ENCODE data around the gene ZNF432.
"Not testable (repeated sequence)": the region's sequence is repeated elsewhere in the genome, so short reads cannot be mapped to it uniquely, and the experiment has no call there.

Gene ZNF432

DNA sequence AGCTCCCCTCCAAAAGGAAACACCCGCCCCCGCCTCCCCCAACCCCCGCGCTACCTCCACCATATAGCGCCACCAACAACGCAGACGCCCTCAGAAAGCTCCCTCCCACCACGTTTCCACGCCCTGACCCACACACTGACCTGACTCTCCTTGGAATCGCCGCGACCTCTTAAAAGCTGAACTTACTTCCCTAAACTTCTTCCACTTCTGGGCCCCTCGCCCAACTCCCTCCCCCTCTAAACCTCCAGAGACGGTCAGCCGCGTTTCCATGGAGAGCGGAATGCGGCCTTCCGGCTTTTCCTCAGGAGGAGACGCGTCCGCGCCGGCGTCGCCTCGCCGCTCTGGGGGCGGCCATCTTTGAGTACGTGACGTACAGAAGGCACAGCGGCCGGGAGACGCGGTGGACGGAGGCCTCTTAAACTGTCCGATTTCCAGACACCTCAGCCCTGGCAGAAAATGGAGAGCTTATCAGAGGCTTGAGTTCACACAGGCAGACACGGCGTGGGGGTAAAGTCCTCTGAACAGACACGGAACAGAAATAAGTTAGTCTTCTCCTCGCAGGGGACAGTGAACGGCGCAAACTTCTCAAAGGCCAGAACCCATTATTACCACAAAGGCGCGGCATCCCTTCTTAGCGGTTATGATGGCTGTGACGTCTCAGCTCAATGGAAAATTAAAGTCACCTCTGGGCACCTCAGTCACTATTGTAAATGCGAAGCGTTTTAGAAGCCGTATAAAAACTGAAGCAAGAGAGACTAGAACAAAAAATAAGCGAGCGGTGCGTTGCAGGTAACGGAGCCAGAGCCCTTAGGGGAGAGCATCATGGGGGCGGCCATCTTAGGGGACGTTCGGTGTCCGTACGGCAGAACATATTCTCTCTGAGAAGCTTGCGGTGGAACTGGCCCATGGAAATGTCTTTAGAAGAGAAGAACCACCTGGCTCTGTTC, at the start of gene ZNF432:
Gene ZNF432 (minus strand): TSS at position 284 of the 947 bp plus-strand sequence. CDS start 1,970 bp downstream, outside the sequence.
- H2AFZ ChIP-seq (ENCODE audit: low read depth, low read length), result peak within 1 kb of the TSS; percentile 75
- H3K27me3 ChIP-seq (ENCODE audit: insufficient read depth, low read length), result no peaks in the 10 kb centered on the region
- H3K36me3 ChIP-seq (ENCODE audit: insufficient read depth, low read length), result peaks cover 31% of the 10 kb centered on the region
- peaks cover 3% of the 10 kb centered on the region for H3K4me1 ChIP-seq (ENCODE audit: insufficient read depth, low read length)
- peaks cover 24% of the 10 kb centered on the region for H3K9me3 ChIP-seq (ENCODE audit: low read length)
- H3K4me3 ChIP-seq (ENCODE audit: low read length), result peak within 1 kb of the TSS; percentile 87

GRCh38 chr19:52096416-52096815, 47.8 kb upstream of the ZNF432 start:
- Histone ChIP-seq H3K9me3 (ENCODE audit: low read length) (peaks cover 18% of the 10 kb centered on the region), H3K36me3 (ENCODE audit: insufficient read depth, low read length) (peaks cover 18% of the 10 kb centered on the region), H3K4me1 (ENCODE audit: insufficient read depth, low read length) (peaks cover 11% of the 10 kb centered on the region), H3K4me3 (ENCODE audit: low read length) (peak overlapping the region; percentile 98), H2AFZ (ENCODE audit: low read depth, low read length) (peak overlapping the region; percentile 97)
- H3K27me3 ChIP-seq (ENCODE audit: insufficient read depth, low read length), result not testable (repeated sequence)

DNA sequence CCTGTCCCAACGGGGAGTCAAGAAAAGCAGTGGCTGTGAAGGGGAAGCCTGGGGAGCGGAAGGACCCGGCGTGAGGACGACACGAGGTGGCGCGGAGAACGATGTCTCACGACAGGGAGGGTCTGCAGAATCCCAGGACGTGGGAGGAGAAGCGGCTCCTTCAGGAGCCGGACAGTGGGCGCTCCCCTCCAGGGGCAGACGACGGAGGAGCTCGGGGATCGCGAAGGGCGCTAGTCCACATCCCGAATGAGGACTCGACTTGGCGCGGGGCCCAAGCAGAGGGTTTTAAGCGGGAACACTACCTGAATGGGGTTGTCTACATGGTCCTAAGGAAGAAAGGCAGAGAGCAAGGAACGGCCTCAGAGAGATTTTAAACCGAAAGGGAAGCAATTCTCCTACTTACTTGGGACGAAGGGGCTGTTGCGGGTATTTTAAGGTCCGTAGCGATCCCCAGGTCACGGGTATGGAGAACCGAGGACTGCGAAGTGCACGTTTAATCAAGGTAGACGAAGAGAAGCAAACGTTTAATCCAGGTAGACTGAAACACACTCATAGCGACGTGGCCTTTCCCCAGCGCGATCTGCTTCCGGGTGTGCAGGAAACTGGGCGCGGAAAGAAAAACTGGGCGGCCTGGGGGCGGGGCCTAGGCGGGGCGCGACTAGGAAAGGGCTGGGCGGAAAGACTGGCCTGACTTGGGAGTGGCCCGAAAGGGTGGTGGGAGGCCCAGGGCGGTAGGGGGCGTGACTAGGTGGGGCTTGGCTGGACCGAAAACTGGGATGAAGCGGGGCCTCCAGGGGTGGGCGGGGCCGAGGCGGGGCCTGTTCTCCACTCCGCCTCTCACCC, 46.8 kb upstream of the ZNF432 start, which contains the start of gene ZNF841:
Gene ZNF841 (minus strand): TSS at position 594 of the 843 bp plus-strand sequence. CDS start 10,964 bp downstream, outside the sequence.
- Histone ChIP-seq H3K4me1 (ENCODE audit: insufficient read depth, low read length) (peaks cover 11% of the 10 kb centered on the region), H3K9me3 (ENCODE audit: low read length) (peaks cover 22% of the 10 kb centered on the region), H3K4me3 (ENCODE audit: low read length) (peak within 1 kb of the TSS; percentile 98), H2AFZ (ENCODE audit: low read depth, low read length) (peak within 1 kb of the TSS; percentile 97), H3K36me3 (ENCODE audit: insufficient read depth, low read length) (peaks cover 22% of the 10 kb centered on the region), H3K27me3 (ENCODE audit: insufficient read depth, low read length) (no peaks in the 10 kb centered on the region)

- Histone ChIP-seq H3K4me3 (ENCODE audit: low read length) (peak overlapping the region; percentile 98), H3K27me3 (ENCODE audit: insufficient read depth, low read length) (no peaks in the 10 kb centered on the region), H2AFZ (ENCODE audit: low read depth, low read length) (peak overlapping the region; percentile 97), H3K4me1 (ENCODE audit: insufficient read depth, low read length) (peaks cover 11% of the 10 kb centered on the region), H3K9me3 (ENCODE audit: low read length) (peaks cover 28% of the 10 kb centered on the region), H3K36me3 (ENCODE audit: insufficient read depth, low read length) (peaks cover 29% of the 10 kb centered on the region)
These were observed 46.0 kb upstream of the ZNF432 start for GRCh38 chr19:52094526-52095130.

DNA sequence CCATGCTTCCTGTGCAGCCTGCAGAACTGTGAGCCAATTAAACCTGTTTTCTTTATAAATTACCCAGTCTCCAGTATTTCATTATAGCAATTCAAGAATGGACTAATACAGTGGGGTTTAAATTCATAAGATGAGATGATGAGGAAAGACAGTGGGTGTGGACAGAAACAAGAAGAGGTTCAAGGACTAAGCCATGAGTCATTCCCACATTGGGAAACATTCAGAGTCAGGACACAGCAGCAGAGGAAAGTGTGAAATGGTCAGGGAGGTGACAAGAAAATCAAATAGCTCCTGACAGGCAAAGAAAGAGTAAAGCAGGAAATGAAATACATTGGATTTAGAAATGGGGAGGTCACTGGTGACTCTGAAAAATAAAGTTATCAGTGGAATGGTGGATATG, 37.8 kb upstream of the ZNF432 start:
- Histone ChIP-seq H3K4me1 (ENCODE audit: insufficient read depth, low read length) (no peaks in the 10 kb centered on the region), H3K36me3 (ENCODE audit: insufficient read depth, low read length) (peaks cover 80% of the 10 kb centered on the region), H3K4me3 (ENCODE audit: low read length) (no peak overlapping the region), H3K9me3 (ENCODE audit: low read length) (peaks cover 66% of the 10 kb centered on the region), H2AFZ (ENCODE audit: low read depth, low read length) (no peak overlapping the region), H3K27me3 (ENCODE audit: insufficient read depth, low read length) (no peaks in the 10 kb centered on the region)

DNA sequence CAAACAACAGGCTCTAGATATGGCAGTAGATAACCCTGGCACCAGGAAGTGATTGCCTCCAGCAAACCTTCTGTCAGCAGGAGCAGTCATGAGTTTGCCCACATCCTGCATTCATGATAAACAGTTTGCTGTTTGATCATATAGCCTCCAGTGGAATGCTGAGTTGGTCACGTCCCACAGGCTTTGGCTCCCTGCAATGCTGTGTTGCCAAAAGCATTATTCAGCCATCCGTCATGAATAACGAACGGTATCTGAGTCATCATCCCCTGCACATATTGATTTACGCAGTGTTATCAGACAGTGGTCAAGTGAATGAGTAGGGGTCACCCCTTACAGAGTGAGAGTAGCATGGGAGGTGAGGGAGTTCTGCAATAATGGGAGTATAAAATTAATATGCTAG, 21.9 kb upstream of the ZNF432 start:
- H3K4me1 ChIP-seq (ENCODE audit: insufficient read depth, low read length), result no peaks in the 10 kb centered on the region
- H3K27me3 ChIP-seq (ENCODE audit: insufficient read depth, low read length), result no peaks in the 10 kb centered on the region
- peaks cover 76% of the 10 kb centered on the region for H3K9me3 ChIP-seq (ENCODE audit: low read length)
- H3K4me3 ChIP-seq (ENCODE audit: low read length), result no peak overlapping the region
- H2AFZ ChIP-seq (ENCODE audit: low read depth, low read length), result no peak overlapping the region
- peaks cover 77% of the 10 kb centered on the region for H3K36me3 ChIP-seq (ENCODE audit: insufficient read depth, low read length)

DNA sequence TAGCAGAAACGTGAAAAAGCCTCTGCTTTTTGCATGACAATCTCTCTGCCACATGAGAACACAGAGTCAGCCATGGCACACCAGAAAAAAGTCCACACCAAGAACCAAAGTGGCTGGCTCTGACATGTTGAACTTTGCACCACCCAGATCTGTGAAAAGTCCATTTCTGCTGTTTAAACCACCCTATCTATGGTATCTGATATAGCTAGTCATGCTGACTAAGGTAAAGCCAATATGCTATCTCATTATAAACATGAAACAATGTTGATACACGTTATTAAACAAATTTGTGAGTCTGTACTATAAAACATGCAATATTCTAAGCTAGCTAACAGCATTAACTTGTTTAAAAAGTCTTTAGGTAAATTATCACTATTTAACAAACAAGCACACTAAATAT, 21.0 kb upstream of the ZNF432 start:
- Histone ChIP-seq H3K4me3 (ENCODE audit: low read length) (no peak overlapping the region), H3K36me3 (ENCODE audit: insufficient read depth, low read length) (peaks cover 77% of the 10 kb centered on the region), H3K9me3 (ENCODE audit: low read length) (peaks cover 76% of the 10 kb centered on the region), H2AFZ (ENCODE audit: low read depth, low read length) (no peak overlapping the region), H3K27me3 (ENCODE audit: insufficient read depth, low read length) (no peaks in the 10 kb centered on the region), H3K4me1 (ENCODE audit: insufficient read depth, low read length) (no peaks in the 10 kb centered on the region)

DNA sequence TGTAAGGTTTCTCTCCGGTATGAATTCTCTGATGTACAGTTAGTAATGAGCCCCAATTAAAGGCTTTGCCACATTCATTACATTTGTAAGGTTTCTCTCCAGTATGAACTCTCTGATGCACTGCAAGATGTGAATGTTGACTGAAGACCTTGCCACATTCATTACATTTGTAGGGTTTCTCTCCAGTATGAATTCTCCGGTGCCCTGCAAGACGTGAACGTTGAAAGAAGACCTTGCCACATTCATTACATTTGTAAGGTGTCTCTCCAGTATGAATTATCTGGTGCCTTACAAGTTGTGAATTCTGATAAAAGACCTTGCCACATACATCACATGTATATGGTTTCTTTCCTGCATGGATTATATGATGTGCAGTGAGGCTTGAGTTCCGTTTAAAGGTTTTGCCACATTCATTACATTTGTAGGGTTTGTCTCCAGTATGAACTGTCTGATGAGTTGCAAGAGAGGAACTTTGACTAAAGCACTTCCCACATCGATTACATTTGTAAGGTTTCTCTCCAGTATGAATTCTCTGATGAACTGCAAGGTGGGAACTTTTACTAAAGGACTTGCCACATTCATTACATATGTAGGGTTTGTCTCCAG, 17.7 kb upstream of the ZNF432 start:
- Histone ChIP-seq H2AFZ (ENCODE audit: low read depth, low read length) (no peak overlapping the region), H3K9me3 (ENCODE audit: low read length) (peaks cover 78% of the 10 kb centered on the region), H3K36me3 (ENCODE audit: insufficient read depth, low read length) (peaks cover 68% of the 10 kb centered on the region), H3K27me3 (ENCODE audit: insufficient read depth, low read length) (no peaks in the 10 kb centered on the region), H3K4me1 (ENCODE audit: insufficient read depth, low read length) (no peaks in the 10 kb centered on the region), H3K4me3 (ENCODE audit: low read length) (no peak overlapping the region)

- H3K9me3 ChIP-seq (ENCODE audit: low read length), result peaks cover 71% of the 10 kb centered on the region
- H2AFZ ChIP-seq (ENCODE audit: low read depth, low read length), result no peak overlapping the region
- no peaks in the 10 kb centered on the region for H3K4me1 ChIP-seq (ENCODE audit: insufficient read depth, low read length)
- peaks cover 59% of the 10 kb centered on the region for H3K36me3 ChIP-seq (ENCODE audit: insufficient read depth, low read length)
- no peaks in the 10 kb centered on the region for H3K27me3 ChIP-seq (ENCODE audit: insufficient read depth, low read length)
- H3K4me3 ChIP-seq (ENCODE audit: low read length), result no peak overlapping the region
These were observed 16.8 kb upstream of the ZNF432 start for GRCh38 chr19:52065399-52065798.

- not testable (repeated sequence) for H3K27me3 ChIP-seq (ENCODE audit: insufficient read depth, low read length); H2AFZ ChIP-seq (ENCODE audit: low read depth, low read length); H3K4me3 ChIP-seq (ENCODE audit: low read length); H3K4me1 ChIP-seq (ENCODE audit: insufficient read depth, low read length); H3K36me3 ChIP-seq (ENCODE audit: insufficient read depth, low read length)
- H3K9me3 ChIP-seq (ENCODE audit: low read length), result peaks cover 16% of the 10 kb centered on the region
These were observed 7.8 kb upstream of the ZNF432 start for GRCh38 chr19:52056480-52056879.

DNA sequence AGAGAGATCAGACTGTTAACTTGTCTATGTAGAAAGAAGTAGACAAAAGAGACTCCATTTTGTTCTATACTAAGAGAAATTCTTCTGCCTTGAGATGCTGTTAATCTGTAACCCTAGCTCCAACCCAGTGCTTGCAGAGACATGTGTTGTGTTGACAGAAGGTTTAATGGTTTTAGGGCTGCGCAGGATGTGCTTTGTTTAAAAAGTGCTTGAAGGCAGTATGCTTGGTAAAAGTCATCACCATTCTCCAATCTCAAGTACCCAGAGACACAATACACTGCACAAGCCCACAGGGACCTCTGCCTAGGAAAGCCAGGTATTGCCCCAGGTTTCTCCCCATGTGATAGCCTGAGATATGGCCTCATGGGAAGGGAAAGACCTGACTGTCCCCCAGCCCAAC, 3.1 kb upstream of the ZNF432 start:
- not testable (repeated sequence) for H3K4me1 ChIP-seq (ENCODE audit: insufficient read depth, low read length); H3K4me3 ChIP-seq (ENCODE audit: low read length)

GRCh38 chr19:52039169-52039568, 9.5 kb downstream of the ZNF432 start:
- no peak overlapping the region for H3K4me3 ChIP-seq (ENCODE audit: low read length)
- H3K27me3 ChIP-seq (ENCODE audit: insufficient read depth, low read length), result no peaks in the 10 kb centered on the region
- peaks cover 85% of the 10 kb centered on the region for H3K36me3 ChIP-seq (ENCODE audit: insufficient read depth, low read length)
- no peak overlapping the region for H2AFZ ChIP-seq (ENCODE audit: low read depth, low read length)
- H3K4me1 ChIP-seq (ENCODE audit: insufficient read depth, low read length), result no peaks in the 10 kb centered on the region
- H3K9me3 ChIP-seq (ENCODE audit: low read length), result peaks cover 71% of the 10 kb centered on the region

More for the DNA sequence above, 3.1 kb upstream of the ZNF432 start:
- H3K27me3 ChIP-seq (ENCODE audit: insufficient read depth, low read length); H2AFZ ChIP-seq (ENCODE audit: low read depth, low read length); H3K36me3 ChIP-seq (ENCODE audit: insufficient read depth, low read length): not testable (repeated sequence)
- H3K9me3 ChIP-seq (ENCODE audit: low read length), result peaks cover 13% of the 10 kb centered on the region

Data from neuron (in vitro differentiated cells).